Neural cell (in vitro differentiated cells): ENCODE data around the gene PBX3. TPM values are rescaled to one million over a fixed set of nuclear protein-coding genes. Genes with fewer than 3 reads are reported as not detected.

Experiments used
- H2AFZ ChIP-seq: fragments of 200-600, 300-800 bp; sonication (generic), shearing (Covaris generic); 2 replicates; pipeline ENCODE4 v1.6.0; 2014; ENCODE audit warnings: low read depth, mild to moderate bottlenecking, antibody characterized with exemption, low read length, moderate library complexity
- H3F3A ChIP-seq: fragments of 200-600 bp; shearing (Covaris generic); 2 replicates; pipeline ENCODE4 v1.6.1; 2016; ENCODE audit warnings: mild to moderate bottlenecking, moderate library complexity, mixed read lengths, antibody characterized with exemption, low read length; ENCODE audit not compliant: insufficient read depth, poor library complexity, severe bottlenecking
- H3K27ac ChIP-seq: fragments of 200-600, 300-800 bp; sonication (generic), shearing (Covaris generic); 2 replicates; pipeline ENCODE4 v1.5.1; 2014; ENCODE audit warnings: mild to moderate bottlenecking, low read length, moderate library complexity
- H3K27me3 ChIP-seq: fragments of 300-800, 200-600 bp; sonication (generic), shearing (Covaris generic); 2 replicates; pipeline ENCODE4 v1.6.0; 2014; ENCODE audit warnings: mild to moderate bottlenecking, low read depth, low read length, moderate library complexity; ENCODE audit not compliant: insufficient read depth
- H3K36me3 ChIP-seq: fragments of 300-800, 200-600 bp; sonication (generic), shearing (Covaris generic); 2 replicates; pipeline ENCODE4 v1.5.1; 2014; ENCODE audit warnings: mild to moderate bottlenecking, antibody characterized with exemption, low read length, moderate library complexity; ENCODE audit not compliant: insufficient read depth
- H3K4me2 ChIP-seq: fragments of 300-800, 200-600 bp; sonication (generic), shearing (Covaris generic); 2 replicates; pipeline ENCODE4 v1.6.0; 2014; ENCODE audit warnings: mild to moderate bottlenecking, low read length
- H3K4me3 ChIP-seq: fragments of 300-800, 200-600 bp; sonication (generic), shearing (Covaris generic); 2 replicates; pipeline ENCODE4 v1.5.1; 2014; ENCODE audit warnings: mild to moderate bottlenecking, low read length, moderate library complexity
- H3K79me2 ChIP-seq: fragments of 200-600 bp; shearing (Covaris generic); replicated peaks from 2 replicates; pipeline ENCODE4 v1.6.0; 2014; ENCODE audit warnings: mild to moderate bottlenecking, low read length, moderate library complexity; ENCODE audit not compliant: insufficient read depth
- H3K9ac ChIP-seq: fragments of 300-800, 200-600 bp; sonication (generic), shearing (Covaris generic); 2 replicates; pipeline ENCODE4 v1.6.1; 2016; ENCODE audit warnings: mild to moderate bottlenecking, low read length, mixed read lengths
- H3K9me2 ChIP-seq: fragments of 200-600 bp; shearing (Covaris generic); 2 replicates; pipeline ENCODE4 v1.6.1; 2016; ENCODE audit warnings: mild to moderate bottlenecking, low read length, mixed read lengths; ENCODE audit not compliant: insufficient read depth
- H3K9me3 ChIP-seq: fragments of 200-600, 300-800 bp; sonication (generic), shearing (Covaris generic); 2 replicates; pipeline ENCODE4 v1.6.1; 2016; ENCODE audit warnings: mild to moderate bottlenecking, mixed run types, low read length, moderate library complexity, mixed read lengths
- H4K20me1 ChIP-seq: fragments of 200-600 bp; shearing (Covaris generic); 2 replicates; pipeline ENCODE4 v1.6.1; 2016; ENCODE audit warnings: mild to moderate bottlenecking, mixed run types; ENCODE audit not compliant: insufficient read depth
- EP300 ChIP-seq: fragments of 450-650 bp; conservative IDR thresholded peaks from 2 replicates; pipeline ENCODE4 v1.6.1; 2014; ENCODE audit warnings: antibody characterized with exemption, mild to moderate bottlenecking, moderate library complexity; ENCODE audit not compliant: poor library complexity, severe bottlenecking
- EZH2 ChIP-seq: fragments of 200-600, 300-800 bp; shearing (Covaris generic), sonication (generic); IDR thresholded peaks from 2 replicates; pipeline ENCODE4 v1.6.1; 2014; ENCODE audit warnings: antibody characterized with exemption, low read length, borderline replicate concordance, mild to moderate bottlenecking; ENCODE audit not compliant: insufficient read depth, poor library complexity, severe bottlenecking
- MXI1 ChIP-seq: fragments of 450-650 bp; conservative IDR thresholded peaks from 2 replicates; pipeline ENCODE4 v1.6.1; 2014; ENCODE audit warnings: antibody characterized with exemption, mild to moderate bottlenecking; ENCODE audit not compliant: poor library complexity, severe bottlenecking
- POLR2AphosphoS5 ChIP-seq: IDR thresholded peaks from 2 replicates; pipeline ENCODE4 v1.6.1; 2012
- RAD21 ChIP-seq: fragments of 450-650 bp; conservative IDR thresholded peaks from 2 replicates; pipeline ENCODE4 v1.6.1; 2014; ENCODE audit warnings: antibody characterized with exemption, mild to moderate bottlenecking, moderate library complexity
- SMC3 ChIP-seq: fragments of 450-650 bp; conservative IDR thresholded peaks from 2 replicates; pipeline ENCODE4 v1.6.1; 2014; ENCODE audit warnings: antibody characterized with exemption, mild to moderate bottlenecking, moderate library complexity; ENCODE audit not compliant: poor library complexity
- TAF1 ChIP-seq: IDR thresholded peaks from 2 replicates; pipeline ENCODE4 v1.6.1; 2012; ENCODE audit warnings: low read depth
- polyA plus RNA-seq: library from polyadenylated mRNA; depleted of rRNA; stranded (reverse); fragments of >200 nt; gene quantifications from 2 replicates; pipeline ENCODE4 v1.2.3, GENCODE V29; 2014
- TF ChIP-seq, protein P1 (sequence below): fragments of 450-650 bp; IDR thresholded peaks from 2 replicates; pipeline ENCODE4 v1.5.1; 2014; ENCODE audit warnings: antibody characterized with exemption, mild to moderate bottlenecking, moderate library complexity; ENCODE audit not compliant: poor library complexity, severe bottlenecking
- TF ChIP-seq, protein P2 (sequence below): IDR thresholded peaks from 2 replicates; pipeline ENCODE4 v1.6.1; 2012; ENCODE audit warnings: borderline replicate concordance

Gene PBX3
- polyA plus RNA-seq, 1 donor from 2014 or later = 398 TPM

DNA sequence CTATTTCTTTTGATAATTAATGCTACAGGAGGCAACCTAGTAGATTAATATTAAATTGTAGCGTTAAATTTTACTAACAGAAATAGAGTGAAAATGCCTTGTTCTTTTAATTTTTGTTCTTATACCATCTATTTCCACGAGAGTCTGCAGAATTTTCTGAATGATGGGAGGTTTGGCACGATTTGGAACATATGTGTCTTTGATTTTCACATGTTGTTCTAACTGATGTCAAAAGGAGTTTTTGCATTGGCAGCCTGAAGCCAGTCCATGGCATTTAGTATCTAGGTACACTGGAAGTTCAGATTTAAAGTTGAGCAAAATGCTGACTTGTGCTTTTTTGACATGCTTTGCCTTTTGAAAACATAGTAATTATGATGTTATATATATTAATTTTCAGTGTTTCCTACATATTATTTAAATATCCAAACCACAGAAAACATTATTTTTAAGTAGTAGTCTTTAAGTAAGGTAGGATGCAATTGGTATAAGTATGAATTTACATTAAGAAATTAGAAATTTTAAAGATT, 103.0 kb downstream of the PBX3 start:
- Histone ChIP-seq H3F3A (peaks cover 19% of the 10 kb centered on the region), H3K9me2 (no peaks in the 10 kb centered on the region), H4K20me1 (no peaks in the 10 kb centered on the region), H3K9ac (no peak overlapping the region), H3K4me3 (no peak overlapping the region), H3K27ac (no peak overlapping the region), H3K4me2 (no peak overlapping the region), H2AFZ (no peak overlapping the region), H3K27me3 (no peaks in the 10 kb centered on the region), H3K9me3 (no peaks in the 10 kb centered on the region), H3K36me3 (no peaks in the 10 kb centered on the region), H3K79me2 (peaks cover 99% of the 10 kb centered on the region)
- TF ChIP-seq MXI1 = no peak
- no peak for TF ChIP-seq EZH2
- TF ChIP-seq POLR2AphosphoS5 = no peak
- TF ChIP-seq SMC3 = no peak
- TF ChIP-seq, protein P1, sequence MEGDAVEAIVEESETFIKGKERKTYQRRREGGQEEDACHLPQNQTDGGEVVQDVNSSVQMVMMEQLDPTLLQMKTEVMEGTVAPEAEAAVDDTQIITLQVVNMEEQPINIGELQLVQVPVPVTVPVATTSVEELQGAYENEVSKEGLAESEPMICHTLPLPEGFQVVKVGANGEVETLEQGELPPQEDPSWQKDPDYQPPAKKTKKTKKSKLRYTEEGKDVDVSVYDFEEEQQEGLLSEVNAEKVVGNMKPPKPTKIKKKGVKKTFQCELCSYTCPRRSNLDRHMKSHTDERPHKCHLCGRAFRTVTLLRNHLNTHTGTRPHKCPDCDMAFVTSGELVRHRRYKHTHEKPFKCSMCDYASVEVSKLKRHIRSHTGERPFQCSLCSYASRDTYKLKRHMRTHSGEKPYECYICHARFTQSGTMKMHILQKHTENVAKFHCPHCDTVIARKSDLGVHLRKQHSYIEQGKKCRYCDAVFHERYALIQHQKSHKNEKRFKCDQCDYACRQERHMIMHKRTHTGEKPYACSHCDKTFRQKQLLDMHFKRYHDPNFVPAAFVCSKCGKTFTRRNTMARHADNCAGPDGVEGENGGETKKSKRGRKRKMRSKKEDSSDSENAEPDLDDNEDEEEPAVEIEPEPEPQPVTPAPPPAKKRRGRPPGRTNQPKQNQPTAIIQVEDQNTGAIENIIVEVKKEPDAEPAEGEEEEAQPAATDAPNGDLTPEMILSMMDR = no peak
- TF ChIP-seq RAD21 = no peak
- TF ChIP-seq, protein P2, sequence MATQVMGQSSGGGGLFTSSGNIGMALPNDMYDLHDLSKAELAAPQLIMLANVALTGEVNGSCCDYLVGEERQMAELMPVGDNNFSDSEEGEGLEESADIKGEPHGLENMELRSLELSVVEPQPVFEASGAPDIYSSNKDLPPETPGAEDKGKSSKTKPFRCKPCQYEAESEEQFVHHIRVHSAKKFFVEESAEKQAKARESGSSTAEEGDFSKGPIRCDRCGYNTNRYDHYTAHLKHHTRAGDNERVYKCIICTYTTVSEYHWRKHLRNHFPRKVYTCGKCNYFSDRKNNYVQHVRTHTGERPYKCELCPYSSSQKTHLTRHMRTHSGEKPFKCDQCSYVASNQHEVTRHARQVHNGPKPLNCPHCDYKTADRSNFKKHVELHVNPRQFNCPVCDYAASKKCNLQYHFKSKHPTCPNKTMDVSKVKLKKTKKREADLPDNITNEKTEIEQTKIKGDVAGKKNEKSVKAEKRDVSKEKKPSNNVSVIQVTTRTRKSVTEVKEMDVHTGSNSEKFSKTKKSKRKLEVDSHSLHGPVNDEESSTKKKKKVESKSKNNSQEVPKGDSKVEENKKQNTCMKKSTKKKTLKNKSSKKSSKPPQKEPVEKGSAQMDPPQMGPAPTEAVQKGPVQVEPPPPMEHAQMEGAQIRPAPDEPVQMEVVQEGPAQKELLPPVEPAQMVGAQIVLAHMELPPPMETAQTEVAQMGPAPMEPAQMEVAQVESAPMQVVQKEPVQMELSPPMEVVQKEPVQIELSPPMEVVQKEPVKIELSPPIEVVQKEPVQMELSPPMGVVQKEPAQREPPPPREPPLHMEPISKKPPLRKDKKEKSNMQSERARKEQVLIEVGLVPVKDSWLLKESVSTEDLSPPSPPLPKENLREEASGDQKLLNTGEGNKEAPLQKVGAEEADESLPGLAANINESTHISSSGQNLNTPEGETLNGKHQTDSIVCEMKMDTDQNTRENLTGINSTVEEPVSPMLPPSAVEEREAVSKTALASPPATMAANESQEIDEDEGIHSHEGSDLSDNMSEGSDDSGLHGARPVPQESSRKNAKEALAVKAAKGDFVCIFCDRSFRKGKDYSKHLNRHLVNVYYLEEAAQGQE = no peak
- no peak for TF ChIP-seq EP300
- no peak for TF ChIP-seq TAF1

DNA sequence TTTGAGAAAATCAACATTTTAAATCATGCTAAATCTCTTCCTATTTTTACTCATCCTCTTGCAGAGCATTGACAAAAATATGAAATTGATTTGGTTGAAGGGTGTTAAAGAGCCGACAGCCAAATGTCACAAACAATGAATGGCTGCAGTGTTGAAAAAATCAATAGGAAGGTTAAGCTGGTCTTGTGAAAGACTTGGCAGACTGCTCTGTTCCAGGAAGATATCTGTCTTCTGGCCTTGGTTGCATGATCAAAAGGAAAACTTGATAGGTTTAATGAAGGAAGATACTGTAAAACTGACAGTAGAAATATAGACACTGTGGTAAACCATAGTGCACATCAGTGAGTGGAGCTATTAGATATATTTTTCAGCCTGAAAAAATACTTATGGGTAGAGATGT, 103.6 kb downstream of the PBX3 start:
- Histone ChIP-seq H3K79me2 (peaks cover 98% of the 10 kb centered on the region), H3K9me2 (no peaks in the 10 kb centered on the region), H3F3A (peaks cover 15% of the 10 kb centered on the region), H3K27me3 (no peaks in the 10 kb centered on the region), H3K27ac (no peak overlapping the region), H3K9me3 (no peaks in the 10 kb centered on the region), H3K9ac (no peak overlapping the region), H3K4me3 (no peak overlapping the region), H3K4me2 (peak overlapping the region; percentile 5), H3K36me3 (no peaks in the 10 kb centered on the region), H4K20me1 (no peaks in the 10 kb centered on the region), H2AFZ (no peak overlapping the region)
- TF ChIP-seq RAD21 = no peak
- TF ChIP-seq EP300 = no peak
- TF ChIP-seq POLR2AphosphoS5 = no peak
- TF ChIP-seq, protein P2 = no peak
- no peak for TF ChIP-seq MXI1
